Central memory CD8-positive, alpha-beta T cell (primary cell): ENCODE results near the gene DNAH5.
"Not testable (repeated sequence)": the region's sequence is repeated elsewhere in the genome, so short reads cannot be mapped to it uniquely, and the experiment has no call there.

Experiments
- ATAC-seq: fragments of 150-1000 bp; cut with Tn5 transposase; replicated peaks from 2 replicates; pipeline ENCODE4 v1.10.0; 2022; ENCODE audit warnings: mild to moderate bottlenecking, moderate FRiP score, moderate number of reproducible peaks; ENCODE audit not compliant: poor library complexity, severe bottlenecking; ENCODE audit errors: extremely low read depth
- DNase-seq, 2 donors: peaks; one replicate each; pipeline ENCODE4 v3.0.0; 2021; ENCODE audit warnings: low spot score in 2 of 2
- H3K27ac Mint-ChIP-seq: one replicate; pipeline ENCODE4 v1.8.0; 2022; ENCODE audit warnings: low read depth, mild to moderate bottlenecking, moderate library complexity, mixed read lengths
- H3K27me3 Mint-ChIP-seq: one replicate; pipeline ENCODE4 v1.8.0; 2022; ENCODE audit warnings: mixed read lengths
- H3K36me3 Mint-ChIP-seq: one replicate; pipeline ENCODE4 v1.8.0; 2022; ENCODE audit warnings: mild to moderate bottlenecking, moderate library complexity, mixed read lengths; ENCODE audit not compliant: insufficient read depth
- H3K4me1 Mint-ChIP-seq: one replicate; pipeline ENCODE4 v1.8.0; 2022; ENCODE audit warnings: mixed read lengths
- H3K4me3 Mint-ChIP-seq: one replicate; pipeline ENCODE4 v1.8.0; 2022; ENCODE audit warnings: mild to moderate bottlenecking, moderate library complexity, mixed read lengths
- H3K9me3 Mint-ChIP-seq: one replicate; pipeline ENCODE4 v1.8.0; 2022; ENCODE audit warnings: mixed read lengths

DNAH5 gene

GRCh38 chr5:13865312-13865711, 79.2 kb downstream of the DNAH5 start:
- Mint-ChIP-seq H3K27me3 (no peaks in the 10 kb centered on the region), H3K27ac (no peak overlapping the region), H3K9me3 (peaks cover 15% of the 10 kb centered on the region), H3K36me3 (no peaks in the 10 kb centered on the region), H3K4me1 (no peaks in the 10 kb centered on the region), H3K4me3 (no peak overlapping the region)
- DNase-seq: no peak
- ATAC-seq: no peak

DNA sequence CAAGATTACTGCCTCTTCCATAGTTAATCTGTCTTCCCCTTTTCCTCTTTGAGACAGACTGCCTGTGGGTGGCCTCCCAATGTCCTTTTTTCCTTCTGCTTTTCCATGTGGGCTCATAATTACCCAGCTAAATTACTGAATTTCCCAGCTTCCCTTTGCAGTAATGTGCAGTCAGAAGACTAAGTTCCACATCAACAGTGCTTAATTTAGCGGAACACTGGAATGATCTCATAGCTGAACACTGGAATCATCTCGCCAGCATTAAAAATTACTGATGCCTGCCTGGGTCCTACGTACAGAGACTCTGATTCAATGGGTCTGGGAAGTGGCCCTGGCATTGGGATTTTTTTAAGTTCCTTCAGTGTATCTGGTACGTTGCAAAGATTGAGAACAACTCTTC, 84.3 kb downstream of the DNAH5 start:
- H3K36me3 Mint-ChIP-seq: no peaks in the 10 kb centered on the region
- no peaks in the 10 kb centered on the region for H3K27me3 Mint-ChIP-seq
- no peaks in the 10 kb centered on the region for H3K4me1 Mint-ChIP-seq
- no peak overlapping the region for H3K4me3 Mint-ChIP-seq
- no peak overlapping the region for H3K27ac Mint-ChIP-seq
- ATAC-seq (no peak), DNase-seq (no peak)
- H3K9me3 Mint-ChIP-seq: peaks cover 31% of the 10 kb centered on the region

- no peaks in the 10 kb centered on the region for H3K36me3 Mint-ChIP-seq
- no peak for DNase-seq
- no peaks in the 10 kb centered on the region for H3K27me3 Mint-ChIP-seq
- H3K4me1 Mint-ChIP-seq: no peaks in the 10 kb centered on the region
- no peak overlapping the region for H3K4me3 Mint-ChIP-seq
- peaks cover 31% of the 10 kb centered on the region for H3K9me3 Mint-ChIP-seq
- ATAC-seq: no peak
- H3K27ac Mint-ChIP-seq: no peak overlapping the region
These were observed 85.0 kb downstream of the DNAH5 start for GRCh38 chr5:13859270-13860065.

GRCh38 chr5:13843175-13843846, 101.2 kb downstream of the DNAH5 start:
- ATAC-seq: no peak
- H3K27ac Mint-ChIP-seq: no peak overlapping the region
- H3K27me3 Mint-ChIP-seq: no peaks in the 10 kb centered on the region
- peaks cover 6% of the 10 kb centered on the region for H3K9me3 Mint-ChIP-seq
- H3K4me1 Mint-ChIP-seq: no peaks in the 10 kb centered on the region
- no peak overlapping the region for H3K4me3 Mint-ChIP-seq
- no peak for DNase-seq
- H3K36me3 Mint-ChIP-seq: no peaks in the 10 kb centered on the region

DNA sequence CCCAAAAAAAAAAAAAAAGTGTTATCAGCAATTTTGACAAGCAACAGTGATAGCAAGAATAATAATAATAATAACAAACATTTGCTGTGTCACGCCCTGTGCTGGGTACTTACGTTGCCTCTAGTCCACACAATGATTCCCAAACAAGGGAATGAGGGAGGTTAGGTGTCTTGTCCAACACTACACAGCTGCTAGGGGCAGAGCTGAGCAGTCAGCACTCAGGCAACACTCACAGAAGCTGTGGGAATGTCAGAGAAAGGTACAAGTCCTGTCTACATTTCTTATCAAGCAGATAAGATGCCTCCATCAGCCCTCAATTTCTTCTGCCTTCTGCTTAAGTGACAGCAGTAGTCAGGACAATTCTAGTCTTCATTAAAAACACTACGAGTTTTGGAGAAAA, 111.0 kb downstream of the DNAH5 start:
- no peaks in the 10 kb centered on the region for H3K36me3 Mint-ChIP-seq
- H3K27ac Mint-ChIP-seq: no peak overlapping the region
- H3K9me3 Mint-ChIP-seq: peaks cover 27% of the 10 kb centered on the region
- H3K4me1 Mint-ChIP-seq: no peaks in the 10 kb centered on the region
- no peaks in the 10 kb centered on the region for H3K27me3 Mint-ChIP-seq
- ATAC-seq (no peak), DNase-seq (no peak)
- H3K4me3 Mint-ChIP-seq: no peak overlapping the region

DNA sequence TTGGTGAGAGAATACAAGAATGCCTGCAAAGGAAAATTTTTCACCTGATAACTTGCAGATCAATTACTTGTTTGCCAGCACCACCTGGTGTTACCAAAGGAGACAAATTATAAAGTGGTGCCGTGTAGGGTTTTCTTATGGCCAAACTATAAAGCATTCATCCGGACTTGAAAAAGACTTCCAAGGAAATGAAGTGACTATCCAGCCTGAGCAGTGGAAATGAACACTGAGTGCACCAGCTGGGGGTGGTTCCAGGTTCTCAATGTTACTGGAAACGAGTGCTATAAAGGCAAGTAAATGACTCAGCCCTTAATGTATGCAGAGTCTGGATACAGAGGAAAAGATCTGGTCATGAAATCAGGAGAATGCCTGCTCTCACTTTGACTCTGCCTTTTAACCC, 113.1 kb downstream of the DNAH5 start:
- Mint-ChIP-seq H3K36me3 (no peaks in the 10 kb centered on the region), H3K4me3 (no peak overlapping the region), H3K9me3 (peaks cover 28% of the 10 kb centered on the region), H3K4me1 (no peaks in the 10 kb centered on the region), H3K27ac (no peak overlapping the region), H3K27me3 (no peaks in the 10 kb centered on the region)
- DNase-seq (no peak), ATAC-seq (no peak)

- Mint-ChIP-seq H3K4me1 (no peaks in the 10 kb centered on the region), H3K9me3 (peaks cover 20% of the 10 kb centered on the region), H3K4me3 (no peak overlapping the region), H3K36me3 (no peaks in the 10 kb centered on the region), H3K27ac (no peak overlapping the region), H3K27me3 (no peaks in the 10 kb centered on the region)
- no peak for DNase-seq
- no peak for ATAC-seq
These were observed 114.0 kb downstream of the DNAH5 start for GRCh38 chr5:13830536-13830935.

GRCh38 chr5:13821366-13821765, 123.1 kb downstream of the DNAH5 start:
- Mint-ChIP-seq H3K4me3 (no peak overlapping the region), H3K27me3 (no peaks in the 10 kb centered on the region), H3K9me3 (no peaks in the 10 kb centered on the region), H3K27ac (no peak overlapping the region), H3K4me1 (no peaks in the 10 kb centered on the region), H3K36me3 (no peaks in the 10 kb centered on the region)
- no peak for DNase-seq
- no peak for ATAC-seq

DNA sequence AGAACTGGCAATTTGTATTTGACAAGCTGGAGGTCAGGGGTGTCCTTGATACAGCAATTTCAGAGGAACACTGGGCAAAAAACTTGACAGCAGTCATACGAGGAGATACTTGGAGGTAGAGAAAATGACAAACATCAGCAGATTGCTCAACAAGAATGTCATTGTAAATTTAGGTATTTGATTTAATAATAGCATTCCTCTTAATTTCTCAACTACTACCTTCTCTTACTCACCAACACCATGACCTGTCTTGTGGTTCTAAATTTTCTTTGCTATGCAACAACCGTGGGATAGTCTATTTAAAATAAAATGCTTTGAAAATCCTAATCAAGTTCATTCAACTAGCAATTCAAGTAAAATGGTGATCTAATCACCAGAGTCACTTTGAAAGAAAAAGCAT, 128.4 kb downstream of the DNAH5 start:
- DNase-seq (no peak), ATAC-seq (no peak)
- no peaks in the 10 kb centered on the region for H3K9me3 Mint-ChIP-seq

GRCh38 chr5:13814301-13814700, 130.2 kb downstream of the DNAH5 start:
- H3K9me3 Mint-ChIP-seq: peaks cover 5% of the 10 kb centered on the region
- DNase-seq (no peak), ATAC-seq (no peak)
- no peak overlapping the region for H3K4me3 Mint-ChIP-seq
- H3K36me3 Mint-ChIP-seq: no peaks in the 10 kb centered on the region
- H3K27me3 Mint-ChIP-seq: no peaks in the 10 kb centered on the region
- H3K4me1 Mint-ChIP-seq: no peaks in the 10 kb centered on the region
- H3K27ac Mint-ChIP-seq: no peak overlapping the region

More for the DNA sequence above, 128.4 kb downstream of the DNAH5 start:
- Mint-ChIP-seq H3K4me3 (no peak overlapping the region), H3K36me3 (no peaks in the 10 kb centered on the region), H3K4me1 (no peaks in the 10 kb centered on the region), H3K27me3 (no peaks in the 10 kb centered on the region), H3K27ac (no peak overlapping the region)

GRCh38 chr5:13809921-13810320, 134.6 kb downstream of the DNAH5 start:
- Mint-ChIP-seq H3K4me1 (no peaks in the 10 kb centered on the region), H3K4me3 (no peak overlapping the region), H3K27me3 (no peaks in the 10 kb centered on the region), H3K36me3 (no peaks in the 10 kb centered on the region), H3K9me3 (peaks cover 5% of the 10 kb centered on the region), H3K27ac (no peak overlapping the region)
- no peak for ATAC-seq
- no peak for DNase-seq

- DNase-seq: no peak
- no peak overlapping the region for H3K27ac Mint-ChIP-seq
- no peak for ATAC-seq
- no peaks in the 10 kb centered on the region for H3K36me3 Mint-ChIP-seq
- H3K4me3 Mint-ChIP-seq: no peak overlapping the region
- peaks cover 12% of the 10 kb centered on the region for H3K9me3 Mint-ChIP-seq
- H3K27me3 Mint-ChIP-seq: no peaks in the 10 kb centered on the region
- no peaks in the 10 kb centered on the region for H3K4me1 Mint-ChIP-seq
These were observed 140.2 kb downstream of the DNAH5 start for GRCh38 chr5:13804336-13804735.

DNA sequence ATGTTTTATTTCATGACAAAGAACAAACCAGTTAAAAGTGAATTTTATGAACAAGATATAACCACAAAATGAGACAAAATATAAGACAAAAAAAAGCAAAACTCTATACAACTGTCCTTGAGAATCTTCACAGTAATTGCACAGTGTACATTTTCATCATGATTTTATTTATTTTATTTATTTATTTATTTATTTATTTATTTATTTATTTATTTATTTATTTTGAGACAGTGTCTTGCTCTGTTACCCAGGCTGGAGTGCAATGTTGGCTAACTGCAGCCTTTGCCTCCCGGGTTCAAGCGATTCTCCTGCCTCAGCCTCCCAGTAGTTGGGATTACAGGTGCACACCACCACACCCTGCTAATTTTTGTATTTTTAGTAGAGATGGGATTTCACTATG, 145.9 kb downstream of the DNAH5 start:
- DNase-seq, H3K27ac Mint-ChIP-seq, H3K4me1 Mint-ChIP-seq, H3K4me3 Mint-ChIP-seq, ATAC-seq, H3K27me3 Mint-ChIP-seq, H3K36me3 Mint-ChIP-seq: not testable (repeated sequence)
- H3K9me3 Mint-ChIP-seq: peaks cover 28% of the 10 kb centered on the region
